ENCODE measurements around the gene PPP6R2.

- TF ChIP-seq CTCF (conservative IDR thresholded peaks at IDR 0.05; ENCODE audit: low read depth, low read length) (no peak), BHLHE40 (IDR thresholded peaks at IDR 0.05; ENCODE audit: low read depth, low read length) (no peak), MAZ (IDR thresholded peaks at IDR 0.05; ENCODE audit: borderline replicate concordance, low read depth, low read length) (no peak), RAD21 (IDR thresholded peaks at IDR 0.05; ENCODE audit: low read length) (no peak), CEBPB (IDR thresholded peaks at IDR 0.05; ENCODE audit: low read depth, low read length) (no peak), POLR2A (IDR thresholded peaks at IDR 0.05; ENCODE audit: low read depth, low read length) (no peak), RCOR1 (IDR thresholded peaks at IDR 0.05; ENCODE audit: insufficient replicate concordance, low read length) (no peak)
Measured at GRCh38 chr22:50476868-50477267, 133.7 kb downstream of the PPP6R2 start.
